ENCODE measurements around the gene CADM2. TPM values are rescaled to one million over a fixed set of nuclear protein-coding genes. Genes with fewer than 3 reads are reported as not detected.
A peak's percentile ranks its signal among the peaks of the same experiment; 100 is the strongest.

Gene CADM2
- total RNA-seq, 1 donor from 2014 or later, result 6.8 TPM

DNA sequence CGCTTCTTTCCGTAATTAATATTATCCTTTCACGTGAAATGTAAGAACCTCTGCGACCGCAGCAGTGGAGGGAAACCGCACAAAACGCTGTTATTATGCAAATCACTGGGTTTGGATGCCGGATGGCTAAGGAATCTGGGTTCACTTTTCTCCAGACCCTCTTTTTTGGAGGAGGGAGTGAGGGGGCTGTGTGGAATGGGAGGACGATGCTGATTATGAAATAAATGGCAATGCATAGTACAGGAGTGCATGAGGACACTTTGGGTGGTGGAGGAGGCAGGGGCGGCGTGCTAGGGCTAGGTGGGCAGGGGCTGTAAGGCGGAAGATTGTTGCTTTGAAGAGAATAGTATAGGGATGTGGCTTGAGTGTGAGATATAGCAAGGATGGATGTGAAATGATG is 1.8 kb downstream of the CADM2 start:
- Histone ChIP-seq H4K20me1 (ENCODE audit: low read depth) (no peaks in the 10 kb centered on the region), H3K36me3 (no peaks in the 10 kb centered on the region), H3K27me3 (no peaks in the 10 kb centered on the region), H3K4me3 (peak overlapping the region; percentile 82), H3K79me2 (ENCODE audit: low read depth) (peaks cover 51% of the 10 kb centered on the region), H2AFZ (replicated peaks) (peak overlapping the region; percentile 63), H3K9ac (no peak overlapping the region), H3K4me1 (peaks cover 32% of the 10 kb centered on the region), H3K4me2 (peak overlapping the region; percentile 88), H3K27ac (no peak overlapping the region), H3K9me3 (ENCODE audit: low read depth) (no peaks in the 10 kb centered on the region), H3F3A (ENCODE audit: low read depth) (peaks cover 32% of the 10 kb centered on the region)
- H3K36me3 Mint-ChIP-seq, result no peaks in the 10 kb centered on the region
- H3K27ac Mint-ChIP-seq, result peak overlapping the region; percentile 15
- peak; percentile 39 for DNase-seq (ENCODE audit: low spot score)
- peak overlapping the region; percentile 94 for H3K4me3 Mint-ChIP-seq
- no peaks in the 10 kb centered on the region for H3K9me3 Mint-ChIP-seq
- peaks cover 39% of the 10 kb centered on the region for H3K4me1 Mint-ChIP-seq
- TF ChIP-seq EZH2phosphoT487 (IDR thresholded peaks at IDR 0.05), result no peak
- TF ChIP-seq EZH2 (IDR thresholded peaks at IDR 0.05), result no peak
- no peak for TF ChIP-seq CTCF (IDR thresholded peaks at IDR 0.05)
- H3K27me3 Mint-ChIP-seq (ENCODE audit: insufficient read depth, low read depth), result peaks cover 16% of the 10 kb centered on the region

- H4K20me1 ChIP-seq (ENCODE audit: low read depth), result no peaks in the 10 kb centered on the region
- no peak overlapping the region for H3K27ac ChIP-seq
- H3K9me3 ChIP-seq (ENCODE audit: low read depth), result no peaks in the 10 kb centered on the region
- peaks cover 55% of the 10 kb centered on the region for H3K79me2 ChIP-seq (ENCODE audit: low read depth)
- H2AFZ ChIP-seq (replicated peaks), result peak overlapping the region; percentile 90
- peaks cover 37% of the 10 kb centered on the region for H3K4me1 ChIP-seq
- no peaks in the 10 kb centered on the region for H3K36me3 Mint-ChIP-seq
- H3K4me3 ChIP-seq, result peak overlapping the region; percentile 82
- H3K36me3 ChIP-seq, result no peaks in the 10 kb centered on the region
- DNase-seq (ENCODE audit: low spot score), result peak; percentile 16
- H3F3A ChIP-seq (ENCODE audit: low read depth), result peaks cover 35% of the 10 kb centered on the region
- peak overlapping the region; percentile 94 for H3K4me3 Mint-ChIP-seq
- H3K27me3 ChIP-seq, result no peaks in the 10 kb centered on the region
- H3K9me3 Mint-ChIP-seq, result no peaks in the 10 kb centered on the region
- peaks cover 16% of the 10 kb centered on the region for H3K27me3 Mint-ChIP-seq (ENCODE audit: insufficient read depth, low read depth)
- peak overlapping the region; percentile 88 for H3K4me2 ChIP-seq
- TF ChIP-seq EZH2phosphoT487 (IDR thresholded peaks at IDR 0.05), result no peak
- no peak for TF ChIP-seq EZH2 (IDR thresholded peaks at IDR 0.05)
- TF ChIP-seq CTCF (IDR thresholded peaks at IDR 0.05), result no peak
- H3K27ac Mint-ChIP-seq, result no peak overlapping the region
- H3K4me1 Mint-ChIP-seq, result peaks cover 43% of the 10 kb centered on the region
- H3K9ac ChIP-seq, result peak overlapping the region; percentile 5
These were observed 2.2 kb downstream of the CADM2 start for GRCh38 chr3:84961011-84961410.

DNA sequence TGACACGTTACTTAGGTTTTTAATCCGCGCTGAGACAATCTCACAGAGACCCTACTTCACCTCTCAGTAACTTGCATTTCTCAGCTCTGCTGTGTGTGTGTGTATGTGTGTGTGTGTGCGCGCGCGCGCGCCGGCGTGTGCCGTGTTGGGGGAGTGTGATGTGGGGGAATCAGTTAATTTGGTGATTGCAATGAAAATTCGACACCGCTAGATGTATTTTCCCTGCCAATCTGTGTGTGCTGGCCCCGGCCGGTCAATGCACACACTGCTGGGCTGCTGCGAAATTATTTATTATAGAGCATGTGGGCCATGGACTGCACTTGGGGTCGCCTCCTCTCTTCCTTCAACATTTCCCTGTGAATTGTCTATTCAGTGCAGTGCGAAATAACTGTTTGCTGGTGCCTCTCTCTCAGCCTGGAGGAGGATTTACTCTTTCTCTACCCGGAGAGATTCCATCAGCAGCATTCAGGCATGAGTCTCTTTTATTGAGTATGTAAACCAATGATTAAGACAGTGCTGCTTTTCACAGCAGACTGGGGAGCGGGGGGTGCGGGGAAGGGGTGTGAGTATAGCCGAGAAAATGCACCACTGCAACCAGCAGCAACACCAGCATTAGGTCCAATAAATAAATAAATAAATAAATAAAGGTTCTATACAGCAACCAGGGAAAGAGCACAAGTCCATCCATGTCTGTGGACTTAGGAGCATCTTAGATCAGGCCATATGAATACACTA is 2.9 kb downstream of the CADM2 start:
- peak overlapping the region; percentile 90 for H2AFZ ChIP-seq (replicated peaks)
- peaks cover 62% of the 10 kb centered on the region for H3K79me2 ChIP-seq (ENCODE audit: low read depth)
- no peaks in the 10 kb centered on the region for H3K36me3 ChIP-seq
- peak overlapping the region; percentile 88 for H3K4me2 ChIP-seq
- H3K4me1 ChIP-seq, result peaks cover 43% of the 10 kb centered on the region
- Mint-ChIP-seq H3K27me3 (ENCODE audit: insufficient read depth, low read depth) (peaks cover 16% of the 10 kb centered on the region), H3K4me1 (peaks cover 50% of the 10 kb centered on the region), H3K36me3 (no peaks in the 10 kb centered on the region), H3K27ac (no peak overlapping the region), H3K4me3 (peak overlapping the region; percentile 94), H3K9me3 (no peaks in the 10 kb centered on the region)
- DNase-seq (ENCODE audit: low spot score), result peak; percentile 60
- no peak overlapping the region for H3K27ac ChIP-seq
- H3K9ac ChIP-seq, result peak overlapping the region; percentile 5
- no peaks in the 10 kb centered on the region for H3K27me3 ChIP-seq
- peaks cover 35% of the 10 kb centered on the region for H3F3A ChIP-seq (ENCODE audit: low read depth)
- H4K20me1 ChIP-seq (ENCODE audit: low read depth), result no peaks in the 10 kb centered on the region
- H3K4me3 ChIP-seq, result peak overlapping the region; percentile 82
- TF ChIP-seq EZH2phosphoT487 (IDR thresholded peaks at IDR 0.05), result no peak
- no peak for TF ChIP-seq EZH2 (IDR thresholded peaks at IDR 0.05)
- no peak for TF ChIP-seq CTCF (IDR thresholded peaks at IDR 0.05)
- no peaks in the 10 kb centered on the region for H3K9me3 ChIP-seq (ENCODE audit: low read depth)

All from neural progenitor cell (in vitro differentiated cells).